ENCODE measurements around the gene GNG14. TPM values are rescaled to one million over a fixed set of nuclear protein-coding genes. Genes with fewer than 3 reads are reported as not detected.
"Not testable (repeated sequence)": the region's sequence is repeated elsewhere in the genome, so short reads cannot be mapped to it uniquely, and the experiment has no call there.

Gene GNG14
- not detected for polyA plus RNA-seq (2013, experiment 1 of 2)
- not detected for polyA plus RNA-seq (2013, experiment 2 of 2)

DNA sequence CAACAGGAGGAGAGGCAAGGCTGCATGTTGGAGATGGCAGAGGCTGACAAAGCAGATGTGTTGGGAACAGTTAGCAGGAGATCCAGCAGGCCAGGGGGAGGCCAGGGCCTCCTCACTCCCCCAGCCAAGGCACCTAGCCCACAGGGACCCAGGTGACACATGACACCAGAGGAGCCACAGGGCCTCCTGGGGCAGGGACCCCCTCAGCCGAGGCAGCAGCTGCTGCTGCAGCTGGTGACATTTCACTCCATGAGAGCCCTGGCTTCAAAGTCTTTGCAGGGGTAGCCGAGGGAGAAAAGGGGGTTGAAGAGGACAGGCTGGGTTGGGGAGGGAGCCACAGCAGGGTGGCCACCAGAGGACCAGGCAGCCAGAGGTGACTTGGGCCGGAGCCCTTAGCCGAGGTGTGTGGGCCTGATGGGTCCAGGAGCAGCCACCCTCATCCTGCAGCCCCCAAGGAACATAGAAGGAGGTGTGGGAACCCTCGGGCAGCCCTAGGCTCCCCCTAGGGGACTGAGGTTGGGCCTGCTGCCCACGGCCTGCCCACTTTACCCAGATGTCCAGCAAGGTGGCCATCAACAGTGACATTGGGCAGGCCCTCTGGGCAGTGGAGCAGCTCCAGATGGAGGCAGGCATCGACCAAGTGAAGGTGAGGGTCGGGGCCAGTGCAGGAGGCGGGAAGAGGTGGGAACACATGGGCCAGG lies at the start of gene GNG14:
Gene GNG14 (plus strand): TSS at position 503 of the 701 bp plus-strand sequence. CDS start 51 bp downstream, at position 554.
- H3K27ac ChIP-seq (ENCODE audit: low read depth, low read length, severe bottlenecking), result no peak within 1 kb of the TSS
- no peak within 1 kb of the TSS for H3K4me3 ChIP-seq (ENCODE audit: extremely low read depth, insufficient read depth, low read length, poor library complexity, severe bottlenecking)
- H3K36me3 ChIP-seq (ENCODE audit: control insufficient read depth, insufficient read depth, low read length), result peaks cover 3% of the 10 kb centered on the region
- no peaks in the 10 kb centered on the region for H3K9me3 ChIP-seq (ENCODE audit: control insufficient read depth, low read length)
- WGBS, 2 experiments (ENCODE audit: insufficient coverage in 2 of 2), result 84 to 89% methylated on average over 7 to 8 of the region's 9 CpGs
- H3K4me1 ChIP-seq (ENCODE audit: control insufficient read depth, insufficient read depth, low read length, poor library complexity, severe bottlenecking), result no peaks in the 10 kb centered on the region

DNA sequence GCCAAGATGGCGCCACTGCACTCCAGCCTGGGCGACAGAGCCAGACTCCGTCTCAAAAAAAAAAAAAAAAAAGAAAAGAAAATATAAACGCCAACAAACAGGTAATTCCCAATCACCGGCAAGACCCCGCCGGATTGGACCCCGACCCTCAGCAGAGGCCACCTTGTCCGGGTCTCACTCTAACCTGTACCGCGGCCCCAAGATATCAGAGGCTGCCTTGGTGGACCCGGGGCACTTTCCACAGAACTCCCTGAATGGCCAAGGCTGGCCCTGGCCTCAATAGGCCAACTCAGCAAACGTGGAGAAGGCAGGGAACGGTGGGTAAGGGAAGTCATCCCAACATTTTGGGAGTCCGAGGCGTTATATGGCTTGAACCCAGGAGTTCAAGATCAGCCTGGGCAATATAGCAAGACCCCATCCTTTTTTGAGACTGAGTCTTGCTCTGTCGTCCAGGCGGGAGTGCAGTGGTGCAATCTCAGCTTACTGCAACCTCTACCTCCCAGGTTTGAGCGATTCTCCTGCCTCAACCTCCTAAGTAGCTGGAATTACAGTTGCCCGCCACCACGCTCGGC lies 49.1 kb upstream of the GNG14 start:
- Histone ChIP-seq H3K4me1 (ENCODE audit: control insufficient read depth, insufficient read depth, low read length, poor library complexity, severe bottlenecking) (no peaks in the 10 kb centered on the region), H3K36me3 (ENCODE audit: control insufficient read depth, insufficient read depth, low read length) (no peaks in the 10 kb centered on the region), H3K27ac (ENCODE audit: low read depth, low read length, severe bottlenecking) (no peak overlapping the region), H3K4me3 (ENCODE audit: extremely low read depth, insufficient read depth, low read length, poor library complexity, severe bottlenecking) (no peak overlapping the region), H3K9me3 (ENCODE audit: control insufficient read depth, low read length) (no peaks in the 10 kb centered on the region)
- WGBS, 2 experiments (ENCODE audit: insufficient coverage in 2 of 2), result 96% methylated on average over 15 to 18 of the region's 22 CpGs

DNA sequence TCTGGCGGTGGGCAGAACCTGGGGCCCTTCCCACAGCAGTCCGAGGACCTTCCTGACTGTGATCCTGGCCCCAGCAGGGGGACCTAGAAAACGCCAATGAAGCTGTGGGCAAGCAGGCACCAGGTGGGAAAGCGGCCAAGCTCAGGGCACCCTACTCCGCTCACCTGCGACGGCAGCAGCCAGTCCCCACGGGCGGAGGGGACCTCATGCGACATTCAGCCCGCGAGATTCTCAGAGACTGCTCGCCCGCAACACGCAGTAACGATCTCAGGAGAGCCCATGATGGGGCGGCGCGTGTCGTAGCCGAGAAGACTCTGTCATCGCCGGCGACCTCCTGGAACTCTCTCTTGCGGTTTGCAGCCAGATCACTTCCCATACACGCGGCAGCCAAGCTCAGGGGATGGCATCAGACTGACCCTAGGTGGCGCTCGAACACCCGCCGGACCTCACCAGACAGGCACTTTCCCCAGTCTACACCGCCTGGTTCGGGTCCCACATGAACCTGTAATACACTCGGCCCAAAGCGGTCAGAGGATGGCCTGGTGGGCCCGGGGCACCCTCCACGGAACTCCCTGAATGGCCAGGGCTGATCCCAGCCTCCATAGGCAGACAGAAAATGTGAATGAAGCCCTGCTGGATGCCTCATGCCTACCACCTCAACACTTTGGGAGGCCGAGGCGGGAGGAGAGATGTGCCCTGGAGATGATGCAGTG lies 47.7 kb upstream of the GNG14 start:
- Histone ChIP-seq H3K27ac (ENCODE audit: low read depth, low read length, severe bottlenecking) (no peak overlapping the region), H3K36me3 (ENCODE audit: control insufficient read depth, insufficient read depth, low read length) (no peaks in the 10 kb centered on the region), H3K4me3 (ENCODE audit: extremely low read depth, insufficient read depth, low read length, poor library complexity, severe bottlenecking) (no peak overlapping the region), H3K4me1 (ENCODE audit: control insufficient read depth, insufficient read depth, low read length, poor library complexity, severe bottlenecking) (no peaks in the 10 kb centered on the region), H3K9me3 (ENCODE audit: control insufficient read depth, low read length) (no peaks in the 10 kb centered on the region)
- WGBS, 2 experiments (ENCODE audit: insufficient coverage in 2 of 2), result 21 to 30% methylated on average over 29 to 33 of the region's 39 CpGs

DNA sequence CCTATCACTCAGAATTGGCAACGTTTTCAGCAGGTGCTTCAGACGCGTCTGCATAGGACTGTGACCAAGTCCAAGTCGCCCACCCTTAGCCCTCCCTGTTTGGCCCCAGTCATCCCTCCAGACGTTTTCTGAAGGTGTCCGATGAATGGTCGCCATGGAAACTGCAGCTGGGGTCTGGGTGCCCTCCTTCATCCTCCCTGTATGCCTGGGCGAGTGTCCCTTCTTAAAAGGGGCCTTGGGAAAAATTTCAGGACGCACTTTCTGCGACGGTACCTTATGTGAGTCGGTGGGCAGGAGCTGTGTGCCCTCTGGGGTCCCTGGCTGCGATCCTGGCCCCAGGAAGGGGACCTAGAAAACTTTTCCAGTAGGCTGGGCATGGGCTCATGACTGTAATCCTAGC lies 46.3 kb upstream of the GNG14 start:
- H3K27ac ChIP-seq (ENCODE audit: low read depth, low read length, severe bottlenecking), result no peak overlapping the region
- no peaks in the 10 kb centered on the region for H3K36me3 ChIP-seq (ENCODE audit: control insufficient read depth, insufficient read depth, low read length)
- H3K9me3 ChIP-seq (ENCODE audit: control insufficient read depth, low read length), result no peaks in the 10 kb centered on the region
- no peak overlapping the region for H3K4me3 ChIP-seq (ENCODE audit: extremely low read depth, insufficient read depth, low read length, poor library complexity, severe bottlenecking)
- no peaks in the 10 kb centered on the region for H3K4me1 ChIP-seq (ENCODE audit: control insufficient read depth, insufficient read depth, low read length, poor library complexity, severe bottlenecking)
- 80 to 89% methylated on average over 13 of the region's 13 CpGs for WGBS, 2 experiments (ENCODE audit: insufficient coverage in 2 of 2)

DNA sequence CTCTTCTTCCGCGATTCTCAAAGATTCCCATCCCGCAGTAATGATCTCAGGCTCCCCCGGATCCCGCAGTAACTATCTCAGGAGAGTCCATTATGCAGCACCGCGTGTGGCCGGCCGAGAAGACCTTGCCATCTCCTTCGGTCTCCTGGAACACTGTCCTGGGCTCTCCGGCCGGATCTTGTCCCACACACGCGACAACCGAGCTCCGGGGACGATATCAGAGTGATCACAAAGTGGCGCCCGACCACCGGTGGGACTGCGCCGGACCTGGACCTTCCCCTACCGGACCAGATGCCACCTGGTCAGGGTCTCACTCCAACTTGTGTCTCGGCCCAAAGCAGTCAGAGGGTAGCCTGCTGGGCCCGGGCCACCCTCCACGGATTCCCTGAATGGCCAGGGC lies 45.3 kb upstream of the GNG14 start:
- WGBS, 2 experiments (ENCODE audit: insufficient coverage in 2 of 2), result 92 to 97% methylated on average over 15 to 17 of the region's 26 CpGs
- Histone ChIP-seq H3K4me3 (ENCODE audit: extremely low read depth, insufficient read depth, low read length, poor library complexity, severe bottlenecking) (no peak overlapping the region), H3K4me1 (ENCODE audit: control insufficient read depth, insufficient read depth, low read length, poor library complexity, severe bottlenecking) (no peaks in the 10 kb centered on the region), H3K27ac (ENCODE audit: low read depth, low read length, severe bottlenecking) (no peak overlapping the region), H3K9me3 (ENCODE audit: control insufficient read depth, low read length) (no peaks in the 10 kb centered on the region), H3K36me3 (ENCODE audit: control insufficient read depth, insufficient read depth, low read length) (peaks cover 3% of the 10 kb centered on the region)

DNA sequence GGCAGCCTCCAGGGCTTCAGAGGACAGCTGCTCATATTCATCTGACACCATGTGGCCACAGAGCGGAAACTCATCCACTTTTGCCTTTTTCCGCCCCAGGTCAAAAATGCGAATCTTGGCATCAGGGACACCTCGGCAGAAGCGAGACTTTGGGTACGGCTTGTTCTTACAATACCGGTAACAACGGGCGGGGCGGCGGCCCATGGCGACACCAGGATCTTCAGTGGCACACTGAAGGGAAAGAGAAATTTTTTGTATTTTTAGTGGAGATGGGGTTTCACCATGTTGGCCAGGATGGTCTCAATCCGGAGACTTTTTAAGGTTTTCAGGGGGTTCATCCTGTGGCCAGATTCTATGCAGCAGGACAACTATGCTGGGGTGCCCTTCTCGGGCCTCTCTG lies 44.1 kb upstream of the GNG14 start:
- H3K4me1 ChIP-seq (ENCODE audit: control insufficient read depth, insufficient read depth, low read length, poor library complexity, severe bottlenecking); H3K36me3 ChIP-seq (ENCODE audit: control insufficient read depth, insufficient read depth, low read length); H3K9me3 ChIP-seq (ENCODE audit: control insufficient read depth, low read length); H3K27ac ChIP-seq (ENCODE audit: low read depth, low read length, severe bottlenecking); H3K4me3 ChIP-seq (ENCODE audit: extremely low read depth, insufficient read depth, low read length, poor library complexity, severe bottlenecking): not testable (repeated sequence)
- 93 to 96% methylated on average over 5 to 9 of the region's 14 CpGs for WGBS, 2 experiments (ENCODE audit: insufficient coverage in 2 of 2)

DNA sequence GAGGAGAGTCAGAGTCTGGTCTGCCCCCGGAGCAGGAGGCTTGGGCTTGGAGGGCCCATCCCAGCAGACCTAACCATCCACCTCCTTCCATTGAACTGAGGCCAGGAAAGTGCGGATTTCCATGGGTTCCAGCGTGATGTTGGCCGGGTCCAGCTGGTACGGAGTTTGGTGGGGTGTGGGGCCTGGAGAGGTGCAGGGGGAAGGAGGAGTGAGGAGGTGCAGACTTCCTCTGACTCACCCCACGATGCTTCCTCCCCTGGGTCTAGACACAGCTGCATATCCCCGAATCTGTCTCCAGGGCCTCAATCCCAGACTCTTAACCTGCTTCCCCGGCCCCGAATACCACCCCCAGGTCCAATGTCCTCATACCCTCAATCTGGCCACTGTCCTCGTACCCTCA lies 41.2 kb upstream of the GNG14 start:
- Histone ChIP-seq H3K9me3 (ENCODE audit: control insufficient read depth, low read length) (no peaks in the 10 kb centered on the region), H3K4me1 (ENCODE audit: control insufficient read depth, insufficient read depth, low read length, poor library complexity, severe bottlenecking) (no peaks in the 10 kb centered on the region), H3K27ac (ENCODE audit: low read depth, low read length, severe bottlenecking) (no peak overlapping the region), H3K36me3 (ENCODE audit: control insufficient read depth, insufficient read depth, low read length) (peaks cover 3% of the 10 kb centered on the region), H3K4me3 (ENCODE audit: extremely low read depth, insufficient read depth, low read length, poor library complexity, severe bottlenecking) (no peak overlapping the region)
- 94% methylated on average over 5 of the region's 10 CpGs; no CpG with 5 or more reads in 1 of the 2 experiments for WGBS, 2 experiments (ENCODE audit: insufficient coverage in 2 of 2)

DNA sequence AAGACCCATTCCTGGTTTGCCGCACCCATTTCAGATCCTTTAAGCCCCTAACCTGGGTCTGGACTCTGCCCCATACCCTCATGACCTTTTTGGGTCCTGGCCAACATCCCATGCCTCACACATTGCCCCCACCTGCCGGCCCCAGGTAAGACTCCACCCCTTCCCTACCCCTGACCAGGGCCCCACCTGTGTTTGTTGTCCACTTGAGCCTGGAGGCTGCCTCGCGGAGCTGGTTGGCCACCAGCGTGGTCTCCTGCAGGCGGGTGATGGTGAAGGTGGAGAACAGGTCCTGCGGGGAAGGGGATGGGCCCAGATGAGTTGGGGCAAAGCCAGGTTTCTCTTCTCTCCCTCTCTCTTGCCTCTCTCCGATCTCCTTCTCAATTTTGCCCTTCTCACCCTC lies 40.8 kb upstream of the GNG14 start:
- no peak overlapping the region for H3K27ac ChIP-seq (ENCODE audit: low read depth, low read length, severe bottlenecking)
- 89 to 100% methylated on average over 3 to 4 of the region's 8 CpGs for WGBS, 2 experiments (ENCODE audit: insufficient coverage in 2 of 2)
- no peaks in the 10 kb centered on the region for H3K9me3 ChIP-seq (ENCODE audit: control insufficient read depth, low read length)
- H3K4me3 ChIP-seq (ENCODE audit: extremely low read depth, insufficient read depth, low read length, poor library complexity, severe bottlenecking), result no peak overlapping the region
- no peaks in the 10 kb centered on the region for H3K4me1 ChIP-seq (ENCODE audit: control insufficient read depth, insufficient read depth, low read length, poor library complexity, severe bottlenecking)
- H3K36me3 ChIP-seq (ENCODE audit: control insufficient read depth, insufficient read depth, low read length), result peaks cover 5% of the 10 kb centered on the region

DNA sequence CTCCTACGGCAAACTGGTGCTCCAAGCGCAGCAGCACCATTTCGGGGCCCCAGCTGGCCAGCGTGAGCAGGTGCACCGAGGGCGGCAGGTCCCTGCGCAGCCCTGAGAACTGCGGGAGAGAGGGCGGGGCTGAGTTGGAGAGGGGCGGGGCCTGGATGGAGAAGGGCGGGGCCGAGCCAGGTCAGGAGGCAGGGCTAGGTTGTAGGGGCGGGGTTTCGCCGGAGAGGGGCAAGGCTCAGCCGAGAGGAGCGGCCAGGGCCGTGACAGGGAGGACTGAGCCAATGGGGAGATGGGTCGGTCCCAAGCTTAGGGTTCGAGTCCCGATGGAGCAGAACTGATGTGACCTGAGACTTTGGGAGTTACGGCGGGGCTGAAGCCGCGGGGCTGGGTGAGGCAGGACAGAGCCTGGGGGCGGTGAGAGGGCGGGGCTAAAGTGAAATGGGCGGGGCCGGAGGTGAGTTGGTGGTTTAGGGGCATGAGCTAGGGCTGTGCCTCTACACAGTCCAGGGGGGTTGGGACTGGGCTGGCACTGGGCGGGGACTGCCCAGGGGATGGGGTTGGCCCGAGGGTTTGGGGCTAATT lies 40.2 kb upstream of the GNG14 start:
- Histone ChIP-seq H3K4me3 (ENCODE audit: extremely low read depth, insufficient read depth, low read length, poor library complexity, severe bottlenecking) (no peak overlapping the region), H3K36me3 (ENCODE audit: control insufficient read depth, insufficient read depth, low read length) (peaks cover 7% of the 10 kb centered on the region), H3K27ac (ENCODE audit: low read depth, low read length, severe bottlenecking) (no peak overlapping the region), H3K9me3 (ENCODE audit: control insufficient read depth, low read length) (no peaks in the 10 kb centered on the region), H3K4me1 (ENCODE audit: control insufficient read depth, insufficient read depth, low read length, poor library complexity, severe bottlenecking) (no peaks in the 10 kb centered on the region)
- 90% methylated on average over 15 to 25 of the region's 31 CpGs for WGBS, 2 experiments (ENCODE audit: insufficient coverage in 2 of 2)

DNA sequence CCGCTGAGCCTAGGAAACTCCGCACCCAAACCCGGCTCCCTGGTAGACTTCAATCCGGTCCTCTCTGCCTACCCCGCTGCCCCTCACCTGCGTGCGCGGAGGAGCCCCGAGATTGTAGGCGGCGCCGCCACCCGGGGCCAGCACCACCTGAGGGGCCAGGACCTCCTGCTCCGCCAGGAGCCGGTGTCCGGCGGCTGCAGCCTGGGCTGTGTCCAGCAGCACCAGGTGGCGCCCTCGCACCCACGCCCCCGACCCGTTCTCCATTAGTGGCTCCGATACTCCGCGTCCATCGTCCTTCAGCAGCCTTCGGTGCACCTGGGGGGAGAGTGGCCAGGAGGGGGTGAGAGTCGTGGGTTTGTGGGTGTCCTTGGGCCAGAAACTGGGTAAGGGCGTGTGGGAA lies 39.7 kb upstream of the GNG14 start:
- H3K4me3 ChIP-seq (ENCODE audit: extremely low read depth, insufficient read depth, low read length, poor library complexity, severe bottlenecking), result no peak overlapping the region
- H3K9me3 ChIP-seq (ENCODE audit: control insufficient read depth, low read length), result no peaks in the 10 kb centered on the region
- H3K36me3 ChIP-seq (ENCODE audit: control insufficient read depth, insufficient read depth, low read length), result peaks cover 7% of the 10 kb centered on the region
- H3K4me1 ChIP-seq (ENCODE audit: control insufficient read depth, insufficient read depth, low read length, poor library complexity, severe bottlenecking), result no peaks in the 10 kb centered on the region
- no peak overlapping the region for H3K27ac ChIP-seq (ENCODE audit: low read depth, low read length, severe bottlenecking)
- 88 to 91% methylated on average over 25 to 29 of the region's 29 CpGs for WGBS, 2 experiments (ENCODE audit: insufficient coverage in 2 of 2)
